CMK (cell line): Measurements from ENCODE around the gene SPATA31C1.
"Not testable (repeated sequence)": the region's sequence is repeated elsewhere in the genome, so short reads cannot be mapped to it uniquely, and the experiment has no call there.

Source experiments
- DNase-seq: peaks from one replicate; pipeline ENCODE4 v3.0.0-alpha.2; 2010; ENCODE audit warnings: low read depth

SPATA31C1 gene

GRCh38 chr9:87886933-87887505, 30.7 kb upstream of the SPATA31C1 start:
- no peak for DNase-seq

DNA sequence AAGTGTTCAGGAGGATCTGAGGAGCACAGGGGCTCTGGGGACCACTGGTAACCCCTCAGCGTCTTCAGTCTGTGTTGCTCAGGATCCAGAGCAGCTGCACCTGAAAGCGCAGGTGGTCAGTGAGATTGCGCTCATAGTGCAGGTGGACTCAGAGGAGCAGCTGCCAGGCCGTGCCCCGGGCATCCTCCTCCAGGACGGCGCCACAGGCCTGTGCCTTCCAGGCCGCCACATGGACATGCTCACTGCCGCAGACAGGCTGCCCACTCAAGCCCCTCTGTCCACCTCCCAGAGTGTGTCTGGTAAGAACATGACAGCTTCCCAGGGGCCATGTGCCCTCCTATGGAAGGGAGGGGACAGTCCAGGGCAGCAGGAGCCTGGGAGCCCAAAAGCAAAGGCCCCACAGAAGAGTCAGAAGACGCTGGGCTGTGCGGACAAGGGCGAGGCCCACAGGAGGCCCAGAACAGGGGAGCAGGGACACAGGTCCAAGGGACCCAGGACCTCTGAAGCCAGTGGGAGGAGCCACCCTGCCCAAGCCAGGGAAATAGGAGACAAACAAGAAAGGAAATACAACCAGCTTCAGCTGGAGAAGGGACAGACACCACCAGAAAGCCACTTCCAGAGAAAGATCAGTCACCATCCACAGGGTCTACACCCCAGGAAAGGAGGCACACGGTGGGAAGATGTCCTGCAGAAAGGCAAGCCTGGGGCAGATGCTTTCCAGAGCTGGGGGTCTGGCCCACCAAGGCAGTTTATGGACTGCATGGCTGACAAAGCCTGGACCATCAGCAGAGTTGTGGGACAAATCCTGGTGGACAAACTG, 29.9 kb upstream of the SPATA31C1 start:
- DNase-seq: no peak

DNA sequence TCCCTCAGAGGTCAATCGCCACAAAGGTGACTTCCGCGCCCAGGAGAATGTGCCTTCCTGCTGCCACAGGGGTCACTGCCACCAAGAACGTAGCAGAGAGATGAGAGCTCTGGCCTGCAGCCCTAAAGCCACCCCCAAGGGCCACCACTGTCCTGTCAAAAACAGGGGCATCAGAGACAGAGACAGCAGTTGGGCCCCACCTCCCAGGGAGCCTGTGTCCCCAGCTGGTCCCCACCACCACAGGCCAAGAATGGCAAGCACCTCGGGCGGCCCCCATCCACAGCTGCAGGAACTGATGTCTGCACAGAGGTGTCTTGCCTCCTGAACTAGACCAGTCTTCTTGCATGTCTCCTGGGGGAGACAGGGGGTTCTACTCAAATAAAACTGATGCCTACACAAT, 29.3 kb upstream of the SPATA31C1 start:
- no peak for DNase-seq

- DNase-seq: no peak
Measured at GRCh38 chr9:87889065-87889881, 28.5 kb upstream of the SPATA31C1 start.

DNA sequence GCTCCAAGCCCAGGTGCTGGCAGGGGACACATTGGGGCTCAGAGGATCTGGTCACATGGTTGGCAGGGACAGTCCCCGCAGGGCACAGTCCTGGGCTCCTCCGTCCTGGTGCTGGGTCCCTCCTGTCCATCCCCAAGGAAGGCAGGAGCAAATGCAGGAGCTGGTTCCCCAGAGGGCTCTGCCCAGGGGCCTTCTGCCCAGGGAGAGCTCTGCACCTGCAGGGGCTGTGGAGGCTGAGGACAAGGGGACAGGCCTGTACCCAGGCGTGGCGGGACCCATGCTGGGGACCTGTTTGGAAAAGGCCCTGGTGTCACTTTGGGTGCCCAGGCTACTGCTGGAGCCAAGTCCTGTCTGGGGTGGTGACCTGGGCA, 27.9 kb upstream of the SPATA31C1 start:
- DNase-seq: no peak

GRCh38 chr9:87890837-87891236, 26.9 kb upstream of the SPATA31C1 start:
- DNase-seq: no peak

- DNase-seq: no peak
Measured at GRCh38 chr9:87891754-87892153, 26.0 kb upstream of the SPATA31C1 start.

DNA sequence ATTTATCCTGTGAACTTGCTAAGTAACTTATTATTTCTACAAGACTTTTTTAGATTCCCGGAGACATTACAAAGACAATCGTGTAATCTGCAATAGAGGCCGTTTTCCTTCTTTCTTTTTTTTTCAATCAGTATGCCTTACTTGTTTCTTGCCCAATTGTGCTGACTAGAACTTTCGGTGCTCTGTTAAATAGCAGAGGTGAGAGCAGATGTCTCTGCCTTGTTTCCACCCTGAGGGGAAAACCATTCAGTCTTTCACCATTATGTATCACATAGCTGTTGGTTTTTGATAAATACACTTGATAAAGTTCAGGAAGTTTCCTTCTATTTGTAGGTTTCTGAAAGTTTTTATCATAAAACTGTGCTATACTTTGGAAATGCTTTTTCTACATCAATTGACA, 24.8 kb upstream of the SPATA31C1 start:
- no peak for DNase-seq

GRCh38 chr9:87894998-87895625, 22.6 kb upstream of the SPATA31C1 start:
- no peak for DNase-seq

DNA sequence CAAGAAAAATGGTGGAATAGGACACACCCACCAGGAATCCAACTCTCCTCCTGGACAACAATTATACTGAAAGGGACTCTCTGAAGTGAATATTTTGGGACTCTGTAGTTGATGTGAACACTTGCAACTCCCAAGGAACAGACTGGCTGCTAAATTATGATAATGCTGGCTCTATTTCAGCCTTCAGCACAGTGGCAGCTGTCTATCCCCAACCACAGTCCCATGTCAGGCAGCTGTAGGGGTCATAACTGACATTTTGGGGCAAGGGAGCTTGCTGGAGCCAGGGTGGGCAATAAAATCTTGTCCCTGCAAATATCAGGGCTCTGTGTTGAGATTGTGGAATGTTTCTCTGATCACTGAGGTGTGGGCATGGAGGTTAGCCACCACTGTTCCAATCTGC, 20.9 kb upstream of the SPATA31C1 start:
- no peak for DNase-seq

- no peak for DNase-seq
Measured at GRCh38 chr9:87898151-87898550, 19.6 kb upstream of the SPATA31C1 start.

GRCh38 chr9:87902371-87902770, 15.4 kb upstream of the SPATA31C1 start:
- DNase-seq: not testable (repeated sequence)

DNA sequence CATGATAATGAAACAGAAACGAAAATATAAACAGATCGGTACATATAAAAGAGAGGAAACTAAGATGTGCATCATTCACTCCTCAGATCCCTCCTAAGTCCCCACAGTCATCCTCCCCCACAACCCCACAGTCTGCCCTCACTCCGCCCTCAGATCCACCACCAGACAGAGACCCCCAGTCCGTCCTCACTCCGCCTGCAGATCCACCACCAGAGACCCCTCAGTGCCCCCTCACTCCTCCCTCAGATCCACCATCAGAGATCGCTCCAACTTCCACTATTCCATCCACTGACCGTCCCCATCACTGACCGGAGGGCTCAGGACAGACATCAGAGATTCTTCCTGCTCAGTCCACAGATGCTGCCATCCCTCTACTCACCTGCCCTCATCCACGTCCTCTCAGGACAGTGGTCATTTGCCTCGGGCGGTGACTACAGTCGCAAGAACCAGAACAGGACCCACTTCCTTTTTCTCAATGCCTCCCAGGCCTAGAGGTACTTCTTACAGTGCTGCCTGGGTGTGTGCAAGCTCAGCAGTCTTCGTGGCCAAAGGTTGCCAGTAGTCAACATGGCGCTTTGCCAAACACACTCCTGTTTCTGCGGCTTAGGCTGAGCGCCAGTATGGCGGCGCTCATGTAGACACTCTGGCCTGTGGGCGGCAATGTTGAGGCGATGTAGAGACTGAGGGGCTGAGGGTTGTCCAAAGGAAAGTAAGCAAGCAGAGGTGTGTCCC, 8.3 kb upstream of the SPATA31C1 start:
- DNase-seq: no peak

DNA sequence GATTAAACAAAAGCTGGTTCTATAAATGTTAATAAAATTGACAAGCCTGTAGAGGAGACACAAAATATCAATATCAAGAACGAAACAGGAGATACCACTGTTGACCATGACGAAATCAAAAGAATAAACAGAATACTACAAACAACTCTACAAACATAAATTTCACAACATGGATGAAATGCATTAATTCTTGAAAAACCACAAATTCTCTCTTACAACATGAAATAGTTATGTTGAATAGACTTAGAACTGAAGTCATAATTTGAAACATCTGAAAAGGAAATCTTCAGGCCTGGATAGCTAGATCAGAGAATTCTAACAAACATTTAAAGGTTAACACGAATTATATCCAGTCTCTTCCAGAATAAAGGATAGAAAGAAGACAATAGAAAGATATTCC, 6.9 kb upstream of the SPATA31C1 start:
- DNase-seq: no peak

GRCh38 chr9:87919013-87919412, 1.3 kb downstream of the SPATA31C1 start:
- not testable (repeated sequence) for DNase-seq

DNA sequence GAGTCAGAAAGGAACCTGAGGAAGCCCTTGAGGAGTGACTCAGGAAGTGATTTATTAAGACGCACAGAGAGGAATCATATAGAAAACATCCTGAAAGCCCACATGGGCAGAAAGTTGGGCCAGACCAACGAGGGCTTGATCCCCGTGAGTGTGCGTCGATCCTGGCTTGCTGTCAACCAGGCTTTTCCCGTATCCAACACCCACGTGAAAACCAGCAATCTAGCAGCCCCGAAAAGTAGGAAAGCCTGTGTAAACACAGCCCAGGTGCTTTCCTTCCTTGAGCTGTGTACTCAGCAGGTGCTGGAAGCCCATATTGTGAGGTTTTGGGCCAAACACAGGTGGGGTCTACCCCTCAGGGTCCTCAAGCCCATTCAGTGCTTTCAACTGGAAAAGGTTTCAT, 3.8 kb downstream of the SPATA31C1 start:
- not testable (repeated sequence) for DNase-seq

- DNase-seq: not testable (repeated sequence)
Measured at GRCh38 chr9:87923012-87923411, 5.2 kb downstream of the SPATA31C1 start.

DNA sequence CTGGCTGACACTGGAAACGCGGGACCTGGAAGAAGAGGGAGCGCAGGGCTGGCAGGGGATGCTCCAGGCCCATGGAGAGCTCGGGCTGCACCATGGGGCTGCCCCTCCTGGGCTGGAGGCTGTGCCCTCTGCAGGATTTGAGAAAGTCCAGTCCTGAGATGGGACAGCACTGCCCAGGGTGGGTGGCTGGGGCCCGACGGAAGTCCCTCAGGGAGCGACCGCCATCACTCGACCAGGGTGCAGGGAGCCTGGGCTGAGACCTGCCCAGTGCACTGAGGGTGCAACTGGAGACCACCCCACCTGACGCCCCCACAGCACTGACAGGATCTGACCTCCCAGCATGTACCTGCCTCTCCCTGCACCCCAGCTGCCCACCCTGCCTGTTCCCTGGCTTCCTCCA, 7.1 kb downstream of the SPATA31C1 start:
- not testable (repeated sequence) for DNase-seq

DNA sequence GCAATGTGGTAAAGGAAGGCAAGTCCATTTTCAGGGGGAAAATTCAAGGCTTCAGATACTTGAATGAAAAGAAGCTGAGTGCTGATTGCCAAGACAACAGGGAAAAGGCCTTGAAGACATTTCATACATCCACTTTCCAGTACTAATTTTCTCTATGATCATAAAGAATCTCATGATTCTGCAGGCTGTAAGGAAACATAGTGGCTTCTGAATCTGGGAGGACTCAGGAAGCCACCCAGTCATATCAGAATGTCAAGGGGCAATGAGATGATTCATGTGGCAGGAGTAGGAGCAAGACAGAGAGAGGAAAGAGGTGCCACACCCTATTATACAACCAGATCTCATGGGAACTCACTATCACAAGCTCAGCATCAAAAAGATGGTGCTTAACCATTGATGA, 11.4 kb downstream of the SPATA31C1 start:
- DNase-seq: not testable (repeated sequence)

DNA sequence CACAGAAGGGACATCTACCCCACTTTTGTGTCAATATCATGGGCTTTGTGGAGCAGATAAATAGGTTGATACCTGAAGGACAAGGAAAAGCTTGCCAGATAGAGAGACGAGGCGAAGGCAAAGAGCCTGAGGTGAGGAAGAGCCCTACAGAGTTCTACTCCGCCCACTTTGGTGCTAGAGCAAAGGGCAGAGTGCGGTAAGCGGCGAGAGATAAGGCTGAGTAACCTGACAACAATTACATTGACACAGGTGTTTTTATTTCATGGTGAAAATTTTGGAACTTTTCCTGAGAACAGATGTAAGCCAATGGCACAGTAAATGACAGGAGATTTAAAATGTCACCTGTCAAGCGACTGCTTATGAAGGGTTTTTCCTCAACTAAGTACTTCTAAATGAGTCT, 16.7 kb downstream of the SPATA31C1 start:
- DNase-seq: not testable (repeated sequence)

GRCh38 chr9:87937352-87937751, 19.6 kb downstream of the SPATA31C1 start:
- not testable (repeated sequence) for DNase-seq

- DNase-seq: peak; percentile 35
Measured at GRCh38 chr9:87937918-87938317, 20.2 kb downstream of the SPATA31C1 start.
